ENCODE measurements around the gene KCNT2.

Gene KCNT2

DNA sequence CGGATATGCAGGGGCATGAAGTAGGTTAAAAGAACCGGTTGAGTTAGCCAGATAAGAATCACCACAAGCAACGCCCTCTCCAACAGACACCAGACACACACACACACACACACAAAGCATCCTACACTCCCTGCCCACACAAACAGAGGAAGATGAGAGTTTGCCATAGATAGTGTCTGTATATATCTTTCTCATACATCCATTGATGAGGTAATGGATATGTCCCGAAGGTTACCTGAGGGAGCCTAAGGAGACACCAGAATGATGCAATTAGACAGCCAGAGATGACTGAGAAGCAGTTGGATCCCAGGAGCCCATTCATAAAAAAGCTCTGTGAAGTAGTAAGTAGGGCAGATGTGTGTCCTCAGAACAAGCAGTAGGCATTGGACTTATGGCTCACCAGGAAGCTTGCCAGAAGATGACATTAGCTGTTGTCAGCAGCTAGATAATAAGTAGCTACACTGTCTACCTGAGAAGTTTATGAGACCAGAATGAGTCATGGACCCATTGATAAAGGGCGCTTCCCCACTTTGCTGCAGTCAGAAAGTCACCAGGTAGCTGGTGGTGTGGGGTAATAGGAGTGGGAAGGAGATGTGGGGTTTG lies 247.0 kb downstream of the KCNT2 start:
- TF ChIP-seq, protein P1, sequence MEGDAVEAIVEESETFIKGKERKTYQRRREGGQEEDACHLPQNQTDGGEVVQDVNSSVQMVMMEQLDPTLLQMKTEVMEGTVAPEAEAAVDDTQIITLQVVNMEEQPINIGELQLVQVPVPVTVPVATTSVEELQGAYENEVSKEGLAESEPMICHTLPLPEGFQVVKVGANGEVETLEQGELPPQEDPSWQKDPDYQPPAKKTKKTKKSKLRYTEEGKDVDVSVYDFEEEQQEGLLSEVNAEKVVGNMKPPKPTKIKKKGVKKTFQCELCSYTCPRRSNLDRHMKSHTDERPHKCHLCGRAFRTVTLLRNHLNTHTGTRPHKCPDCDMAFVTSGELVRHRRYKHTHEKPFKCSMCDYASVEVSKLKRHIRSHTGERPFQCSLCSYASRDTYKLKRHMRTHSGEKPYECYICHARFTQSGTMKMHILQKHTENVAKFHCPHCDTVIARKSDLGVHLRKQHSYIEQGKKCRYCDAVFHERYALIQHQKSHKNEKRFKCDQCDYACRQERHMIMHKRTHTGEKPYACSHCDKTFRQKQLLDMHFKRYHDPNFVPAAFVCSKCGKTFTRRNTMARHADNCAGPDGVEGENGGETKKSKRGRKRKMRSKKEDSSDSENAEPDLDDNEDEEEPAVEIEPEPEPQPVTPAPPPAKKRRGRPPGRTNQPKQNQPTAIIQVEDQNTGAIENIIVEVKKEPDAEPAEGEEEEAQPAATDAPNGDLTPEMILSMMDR (IDR thresholded peaks at IDR 0.05): no peak
- H3K27me3 ChIP-seq (ENCODE audit: control insufficient read depth, insufficient read depth, low read length): no peaks in the 10 kb centered on the region
- H3K4me3 ChIP-seq (ENCODE audit: low read depth, low read length): no peak overlapping the region
- H3K27ac ChIP-seq: no peak overlapping the region
- H3K36me3 ChIP-seq (ENCODE audit: control insufficient read depth, insufficient read depth, low read length): no peaks in the 10 kb centered on the region
- no peaks in the 10 kb centered on the region for H3K79me2 ChIP-seq
- H2AFZ ChIP-seq: no peak overlapping the region
- H3K4me1 ChIP-seq: no peaks in the 10 kb centered on the region
- H3K9me3 ChIP-seq (ENCODE audit: control insufficient read depth, low read length): no peaks in the 10 kb centered on the region
- H3K4me2 ChIP-seq (ENCODE audit: low read length): no peak overlapping the region
- no peak overlapping the region for H3K9ac ChIP-seq

DNA sequence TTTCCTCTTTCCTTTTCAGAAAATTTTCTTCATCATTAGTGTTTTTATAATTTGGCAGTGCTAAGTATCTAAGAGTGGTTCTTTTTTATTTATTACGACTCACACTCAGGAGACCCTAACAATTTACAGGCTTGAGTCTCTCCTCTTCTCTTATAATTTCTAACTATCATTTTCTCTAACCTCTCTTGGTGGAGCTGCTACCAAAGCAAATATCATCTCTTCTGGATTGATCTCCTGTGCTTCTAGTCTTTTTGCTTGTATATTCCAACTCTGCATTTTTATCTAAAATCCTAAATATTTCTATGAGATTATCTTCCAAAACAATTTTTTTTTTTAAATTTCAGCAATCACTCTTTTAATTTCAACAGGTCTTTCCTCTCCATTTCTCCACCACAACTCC lies 250.3 kb downstream of the KCNT2 start:
- no peak overlapping the region for H2AFZ ChIP-seq
- H3K4me3 ChIP-seq (ENCODE audit: low read depth, low read length): no peak overlapping the region
- H3K36me3 ChIP-seq (ENCODE audit: control insufficient read depth, insufficient read depth, low read length): no peaks in the 10 kb centered on the region
- H3K9me3 ChIP-seq (ENCODE audit: control insufficient read depth, low read length): no peaks in the 10 kb centered on the region
- H3K4me1 ChIP-seq: no peaks in the 10 kb centered on the region
- H3K79me2 ChIP-seq: no peaks in the 10 kb centered on the region
- H3K27ac ChIP-seq: no peak overlapping the region
- no peak overlapping the region for H3K4me2 ChIP-seq (ENCODE audit: low read length)
- TF ChIP-seq, protein P1 (IDR thresholded peaks at IDR 0.05): no peak
- no peaks in the 10 kb centered on the region for H3K27me3 ChIP-seq (ENCODE audit: control insufficient read depth, insufficient read depth, low read length)
- H3K9ac ChIP-seq: no peak overlapping the region

DNA sequence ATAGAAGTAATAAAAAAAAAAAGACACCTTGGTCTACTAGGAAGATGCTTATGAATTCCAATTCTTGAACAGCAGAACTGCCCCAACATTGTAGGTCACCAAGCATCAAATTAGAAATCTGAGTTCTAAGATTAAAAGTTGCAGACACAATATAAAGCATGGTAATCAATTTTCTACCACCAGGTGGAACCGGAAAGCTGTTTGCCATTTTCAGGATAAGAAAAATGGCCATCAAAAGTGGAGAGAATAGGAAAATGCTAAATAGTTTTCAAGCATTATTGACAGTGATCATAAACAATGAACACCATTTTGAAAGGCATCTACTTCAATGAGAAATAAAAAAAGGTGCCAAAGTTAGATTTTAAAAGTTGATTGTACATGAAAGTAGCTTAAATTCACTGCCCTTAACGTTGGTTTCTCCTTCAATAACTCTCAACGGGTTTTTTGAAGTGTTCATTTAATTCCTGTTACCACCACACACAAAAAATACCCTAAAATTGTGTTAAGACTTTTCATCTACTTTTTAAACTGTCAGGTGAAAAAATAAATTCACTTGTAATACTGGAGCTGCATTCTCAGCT lies 252.9 kb downstream of the KCNT2 start:
- H3K36me3 ChIP-seq (ENCODE audit: control insufficient read depth, insufficient read depth, low read length): no peaks in the 10 kb centered on the region
- no peak overlapping the region for H3K4me2 ChIP-seq (ENCODE audit: low read length)
- H3K27ac ChIP-seq: no peak overlapping the region
- no peaks in the 10 kb centered on the region for H3K4me1 ChIP-seq
- H3K4me3 ChIP-seq (ENCODE audit: low read depth, low read length): no peak overlapping the region
- H3K27me3 ChIP-seq (ENCODE audit: control insufficient read depth, insufficient read depth, low read length): no peaks in the 10 kb centered on the region
- H3K79me2 ChIP-seq: no peaks in the 10 kb centered on the region
- TF ChIP-seq, protein P1 (IDR thresholded peaks at IDR 0.05): no peak
- no peak overlapping the region for H2AFZ ChIP-seq
- H3K9ac ChIP-seq: no peak overlapping the region
- no peaks in the 10 kb centered on the region for H3K9me3 ChIP-seq (ENCODE audit: control insufficient read depth, low read length)

DNA sequence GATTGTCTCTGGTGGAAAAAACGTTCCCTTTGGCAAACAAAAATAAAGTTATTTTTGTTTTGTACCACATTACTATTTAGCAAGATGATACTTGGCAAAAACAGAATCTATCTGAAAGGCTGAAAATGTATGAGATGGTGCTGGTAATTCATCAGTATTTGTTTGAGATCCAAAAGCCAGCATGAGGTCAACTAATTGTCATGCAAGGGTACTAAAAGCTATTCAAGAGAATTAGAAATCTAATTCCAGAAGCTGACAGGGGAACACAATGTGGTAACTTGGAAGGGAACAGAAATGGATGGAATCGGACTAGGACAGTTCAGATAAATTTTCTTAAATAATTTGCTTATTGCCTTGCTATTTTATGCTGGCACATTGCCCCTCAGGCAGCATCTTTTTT lies 263.8 kb downstream of the KCNT2 start:
- H2AFZ ChIP-seq: no peak overlapping the region
- no peaks in the 10 kb centered on the region for H3K4me1 ChIP-seq
- H3K9me3 ChIP-seq (ENCODE audit: control insufficient read depth, low read length): no peaks in the 10 kb centered on the region
- TF ChIP-seq, protein P1 (IDR thresholded peaks at IDR 0.05): no peak
- no peak overlapping the region for H3K4me2 ChIP-seq (ENCODE audit: low read length)
- no peak overlapping the region for H3K9ac ChIP-seq
- no peaks in the 10 kb centered on the region for H3K79me2 ChIP-seq
- H3K36me3 ChIP-seq (ENCODE audit: control insufficient read depth, insufficient read depth, low read length): no peaks in the 10 kb centered on the region
- H3K4me3 ChIP-seq (ENCODE audit: low read depth, low read length): no peak overlapping the region
- H3K27me3 ChIP-seq (ENCODE audit: control insufficient read depth, insufficient read depth, low read length): no peaks in the 10 kb centered on the region
- H3K27ac ChIP-seq: no peak overlapping the region

DNA sequence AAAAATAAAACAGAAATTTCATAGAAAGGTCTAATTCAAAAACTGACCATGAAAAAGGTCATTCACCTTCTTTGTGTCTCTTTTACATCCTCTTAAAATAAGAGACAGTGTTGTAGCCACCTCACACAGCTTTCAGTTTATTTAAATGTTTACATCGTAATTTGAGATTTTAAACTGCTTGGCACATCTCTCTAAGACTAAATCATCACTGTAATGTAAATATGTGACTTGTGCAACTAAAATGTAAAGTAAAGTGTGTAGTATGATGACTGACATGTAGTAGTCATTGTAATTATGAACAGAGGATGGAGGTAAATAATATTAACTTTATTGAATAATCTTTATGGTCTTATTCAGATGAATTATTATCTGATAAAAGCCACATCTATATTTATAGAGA lies 283.9 kb downstream of the KCNT2 start:
- Histone ChIP-seq H3K4me1 (no peaks in the 10 kb centered on the region), H3K36me3 (ENCODE audit: control insufficient read depth, insufficient read depth, low read length) (no peaks in the 10 kb centered on the region), H3K27me3 (ENCODE audit: control insufficient read depth, insufficient read depth, low read length) (no peaks in the 10 kb centered on the region), H3K9ac (no peak overlapping the region), H3K4me3 (ENCODE audit: low read depth, low read length) (no peak overlapping the region), H3K27ac (no peak overlapping the region), H3K4me2 (ENCODE audit: low read length) (no peak overlapping the region), H3K9me3 (ENCODE audit: control insufficient read depth, low read length) (no peaks in the 10 kb centered on the region), H2AFZ (no peak overlapping the region), H3K79me2 (no peaks in the 10 kb centered on the region)
- TF ChIP-seq, protein P1 (IDR thresholded peaks at IDR 0.05): no peak

All from parathyroid adenoma (tissue), 2 donors.